ENCODE results near the gene MPG. TPM values are rescaled to one million over a fixed set of nuclear protein-coding genes. Genes with fewer than 3 reads are reported as not detected.

The MPG gene
- total RNA-seq, 5 donors from 2014 or later (not counting 1 experiment from before 2014, with no cell fraction given): 18.3 to 48.2 (median 38.7) TPM

GRCh38 chr16:102060-102855 lies 24.2 kb downstream of the MPG start:
- CTCF ChIA-PET: no interaction called here
- Histone ChIP-seq H3K4me3 (ENCODE audit: control insufficient read depth in 1 of 2, extremely low read depth in 1 of 2, low read length in 1 of 2) (no peak overlapping the region), H3K9me3 (no peaks in the 10 kb centered on the region), H3K4me1 (ENCODE audit: control insufficient read depth in 1 of 2, extremely low read depth in 1 of 2, insufficient read depth in 2 of 2, low read length in 2 of 2) (peaks cover 0 to 5% of the 10 kb centered on the region in 2 experiments), H3K27me3 (replicated peaks in 1 of 2; ENCODE audit: control insufficient read depth in 2 of 2, extremely low read depth in 1 of 2, insufficient read depth in 2 of 2, low read length in 1 of 2) (no peaks in the 10 kb centered on the region), H3K36me3 (ENCODE audit: control insufficient read depth in 2 of 2, extremely low read depth in 1 of 2, insufficient read depth in 1 of 2, low read length in 1 of 2) (peaks cover 2 to 25% of the 10 kb centered on the region in 2 donors), H3K27ac (ENCODE audit: low read length) (no peak overlapping the region)
- WGBS (ENCODE audit: insufficient coverage): 97% methylated on average over 19 of the region's 19 CpGs
- Mint-ChIP-seq H3K36me3 (peaks cover 15% of the 10 kb centered on the region), H3K9me3 (no peaks in the 10 kb centered on the region), H3K27ac (no peak overlapping the region), H3K27me3 (no peaks in the 10 kb centered on the region), H3K4me3 (no peak overlapping the region), H3K4me1 (peaks cover 3 to 5% (median 5%) of the 10 kb centered on the region in 3 donors)
- DNase-seq (no peak), ATAC-seq (replicated peaks in 1 of 4) (no peak)
- POLR2A ChIA-PET: no interaction called here

GRCh38 chr16:104355-104754 lies 26.3 kb downstream of the MPG start:
- Histone ChIP-seq H3K9me3 (no peaks in the 10 kb centered on the region), H3K27ac (ENCODE audit: low read length) (no peak overlapping the region), H3K36me3 (ENCODE audit: control insufficient read depth in 2 of 2, extremely low read depth in 1 of 2, insufficient read depth in 1 of 2, low read length in 1 of 2) (peaks cover 3 to 24% of the 10 kb centered on the region in 2 donors), H3K4me3 (ENCODE audit: control insufficient read depth in 1 of 2, extremely low read depth in 1 of 2, low read length in 1 of 2) (no peak overlapping the region), H3K4me1 (ENCODE audit: control insufficient read depth in 1 of 2, extremely low read depth in 1 of 2, insufficient read depth in 2 of 2, low read length in 2 of 2) (peaks cover 0 to 3% of the 10 kb centered on the region in 2 experiments), H3K27me3 (replicated peaks in 1 of 2; ENCODE audit: control insufficient read depth in 2 of 2, extremely low read depth in 1 of 2, insufficient read depth in 2 of 2, low read length in 1 of 2) (no peaks in the 10 kb centered on the region)
- CTCF ChIA-PET: interaction anchor here in 1 of 2 donors (0.5 to 1.4 kb wide), 2 partner anchors 31 to 39 kb away, joined by 3 to 4 read pairs; no protein-coding TSS in a partner anchor
- DNase-seq: no peak
- Mint-ChIP-seq H3K4me1 (peaks cover 0 to 4% (median 0%) of the 10 kb centered on the region in 3 donors), H3K36me3 (peaks cover 17% of the 10 kb centered on the region), H3K27ac (no peak overlapping the region), H3K4me3 (no peak overlapping the region), H3K27me3 (no peaks in the 10 kb centered on the region), H3K9me3 (no peaks in the 10 kb centered on the region)
- WGBS (ENCODE audit: insufficient coverage): 94% methylated on average over 5 of the region's 5 CpGs
- POLR2A ChIA-PET: no interaction called here
- ATAC-seq (replicated peaks in 1 of 4): no peak

DNA sequence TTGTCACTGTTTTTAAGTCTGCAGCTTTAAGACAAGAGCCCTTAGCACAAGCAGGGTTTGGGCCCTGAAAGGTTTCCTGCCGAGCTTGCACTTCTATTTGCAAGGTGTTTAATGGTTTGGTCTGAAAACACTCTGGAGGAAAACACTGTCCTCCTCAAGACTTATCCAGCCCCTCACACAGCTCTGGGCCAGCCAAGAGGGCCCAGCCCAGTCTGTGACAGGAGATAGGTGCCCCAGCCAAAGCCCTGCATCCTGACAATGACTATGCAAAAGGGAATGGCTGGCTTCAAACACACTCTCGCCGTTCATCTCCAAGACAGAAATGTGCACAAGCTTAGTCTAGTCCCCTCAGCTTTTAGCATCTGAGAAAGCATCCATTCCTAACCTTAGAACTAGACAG lies 26.9 kb downstream of the MPG start:
- DNase-seq: no peak
- Histone ChIP-seq H3K36me3 (ENCODE audit: control insufficient read depth in 2 of 2, extremely low read depth in 1 of 2, insufficient read depth in 1 of 2, low read length in 1 of 2) (peaks cover 3 to 29% of the 10 kb centered on the region in 2 donors), H3K4me1 (ENCODE audit: control insufficient read depth in 1 of 2, extremely low read depth in 1 of 2, insufficient read depth in 2 of 2, low read length in 2 of 2) (peaks cover 0 to 3% of the 10 kb centered on the region in 2 experiments), H3K27me3 (replicated peaks in 1 of 2; ENCODE audit: control insufficient read depth in 2 of 2, extremely low read depth in 1 of 2, insufficient read depth in 2 of 2, low read length in 1 of 2) (no peaks in the 10 kb centered on the region), H3K27ac (ENCODE audit: low read length) (no peak overlapping the region), H3K4me3 (ENCODE audit: control insufficient read depth in 1 of 2, extremely low read depth in 1 of 2, low read length in 1 of 2) (no peak overlapping the region), H3K9me3 (no peaks in the 10 kb centered on the region)
- no peak for ATAC-seq (replicated peaks in 1 of 4)
- H3K27ac Mint-ChIP-seq: no peak overlapping the region
- ChIA-PET POLR2A (no interaction called here), CTCF (interaction anchor here in 1 of 2 donors (0.5 to 1.4 kb wide), 3 partner anchors 31 to 133 kb away, joined by 3 to 7 read pairs (median 4); no protein-coding TSS in a partner anchor)
- H3K27me3 Mint-ChIP-seq: no peaks in the 10 kb centered on the region
- H3K4me3 Mint-ChIP-seq: no peak overlapping the region
- H3K9me3 Mint-ChIP-seq: no peaks in the 10 kb centered on the region
- peaks cover 21% of the 10 kb centered on the region for H3K36me3 Mint-ChIP-seq
- H3K4me1 Mint-ChIP-seq: peaks cover 0 to 4% (median 0%) of the 10 kb centered on the region in 3 donors
- WGBS (ENCODE audit: insufficient coverage): 88% methylated on average over 2 of the region's 3 CpGs

GRCh38 chr16:105521-105920 lies 27.5 kb downstream of the MPG start:
- Histone ChIP-seq H3K9me3 (no peaks in the 10 kb centered on the region), H3K4me3 (ENCODE audit: control insufficient read depth in 1 of 2, extremely low read depth in 1 of 2, low read length in 1 of 2) (no peak overlapping the region), H3K36me3 (ENCODE audit: control insufficient read depth in 2 of 2, extremely low read depth in 1 of 2, insufficient read depth in 1 of 2, low read length in 1 of 2) (peaks cover 9 to 33% of the 10 kb centered on the region in 2 donors), H3K27me3 (replicated peaks in 1 of 2; ENCODE audit: control insufficient read depth in 2 of 2, extremely low read depth in 1 of 2, insufficient read depth in 2 of 2, low read length in 1 of 2) (no peaks in the 10 kb centered on the region), H3K4me1 (ENCODE audit: control insufficient read depth in 1 of 2, extremely low read depth in 1 of 2, insufficient read depth in 2 of 2, low read length in 2 of 2) (peaks cover 0 to 3% of the 10 kb centered on the region in 2 experiments), H3K27ac (ENCODE audit: low read length) (no peak overlapping the region)
- WGBS (ENCODE audit: insufficient coverage): no CpG with 5 or more reads among the region's 6 CpGs
- Mint-ChIP-seq H3K36me3 (peaks cover 24% of the 10 kb centered on the region), H3K4me3 (no peak overlapping the region), H3K27me3 (no peaks in the 10 kb centered on the region), H3K9me3 (no peaks in the 10 kb centered on the region), H3K27ac (no peak overlapping the region), H3K4me1 (peaks cover 0 to 4% (median 0%) of the 10 kb centered on the region in 3 donors)
- DNase-seq: no peak
- ATAC-seq (replicated peaks in 1 of 4): no peak
- ChIA-PET CTCF (interaction anchor here in 1 of 2 donors (1.4 kb wide), 1 partner anchor 40 kb away, joined by 4 read pairs; no protein-coding TSS in a partner anchor), POLR2A (no interaction called here)

- POLR2A ChIA-PET: interaction anchor here in 1 of 2 donors (0.6 kb wide), 1 partner anchor 1921 kb away, joined by 5 read pairs; no protein-coding TSS in a partner anchor
- Mint-ChIP-seq H3K4me1 (peaks cover 0 to 4% (median 0%) of the 10 kb centered on the region in 3 donors), H3K9me3 (no peaks in the 10 kb centered on the region), H3K36me3 (peaks cover 26% of the 10 kb centered on the region), H3K4me3 (no peak overlapping the region), H3K27ac (no peak overlapping the region), H3K27me3 (no peaks in the 10 kb centered on the region)
- Histone ChIP-seq H3K4me1 (ENCODE audit: control insufficient read depth in 1 of 2, extremely low read depth in 1 of 2, insufficient read depth in 2 of 2, low read length in 2 of 2) (peaks cover 0 to 3% of the 10 kb centered on the region in 2 experiments), H3K27ac (ENCODE audit: low read length) (no peak overlapping the region), H3K27me3 (replicated peaks in 1 of 2; ENCODE audit: control insufficient read depth in 2 of 2, extremely low read depth in 1 of 2, insufficient read depth in 2 of 2, low read length in 1 of 2) (no peaks in the 10 kb centered on the region), H3K36me3 (ENCODE audit: control insufficient read depth in 2 of 2, extremely low read depth in 1 of 2, insufficient read depth in 1 of 2, low read length in 1 of 2) (peaks cover 9 to 37% of the 10 kb centered on the region in 2 donors), H3K4me3 (ENCODE audit: control insufficient read depth in 1 of 2, extremely low read depth in 1 of 2, low read length in 1 of 2) (no peak overlapping the region), H3K9me3 (no peaks in the 10 kb centered on the region)
- ATAC-seq (replicated peaks in 1 of 4): peak; percentile 68 to 85 (median 80)
- CTCF ChIA-PET: interaction anchor here (0.6 to 1.5 kb wide), 13 partner anchors 10 to 318 kb away, joined by 3 to 18 read pairs (median 4); partner anchors contain the start of genes POLR3K (in 1 of the 2), RAB11FIP3 (in 1 of the 2) and SNRNP25 (in 1 of the 2)
- DNase-seq: peak in 34 of 35 experiments; percentile 20 to 83 (median 42)
- WGBS (ENCODE audit: insufficient coverage): 41% methylated on average over 5 of the region's 6 CpGs
Observed at GRCh38 chr16:106623-107324, 28.7 kb downstream of the MPG start.

- POLR2A ChIA-PET: interaction anchor here in 1 of 2 donors (0.6 kb wide), 1 partner anchor 222 kb away, joined by 3 read pairs; no protein-coding TSS in a partner anchor
- Histone ChIP-seq H3K27me3 (replicated peaks in 1 of 2; ENCODE audit: control insufficient read depth in 2 of 2, extremely low read depth in 1 of 2, insufficient read depth in 2 of 2, low read length in 1 of 2) (no peaks in the 10 kb centered on the region), H3K9me3 (no peaks in the 10 kb centered on the region), H3K27ac (ENCODE audit: low read length) (no peak overlapping the region), H3K4me3 (ENCODE audit: control insufficient read depth in 1 of 2, extremely low read depth in 1 of 2, low read length in 1 of 2) (no peak overlapping the region), H3K4me1 (ENCODE audit: control insufficient read depth in 1 of 2, extremely low read depth in 1 of 2, insufficient read depth in 2 of 2, low read length in 2 of 2) (no peaks in the 10 kb centered on the region), H3K36me3 (ENCODE audit: control insufficient read depth in 2 of 2, extremely low read depth in 1 of 2, insufficient read depth in 1 of 2, low read length in 1 of 2) (peaks cover 19 to 61% of the 10 kb centered on the region in 2 donors)
- CTCF ChIA-PET: interaction anchor here in 1 of 2 donors (0.5 kb wide), 1 partner anchor 24 kb away, joined by 3 read pairs; no protein-coding TSS in a partner anchor
- Mint-ChIP-seq H3K9me3 (no peaks in the 10 kb centered on the region), H3K4me1 (no peaks in the 10 kb centered on the region), H3K4me3 (no peak overlapping the region), H3K27ac (no peak overlapping the region), H3K36me3 (peaks cover 37% of the 10 kb centered on the region), H3K27me3 (no peaks in the 10 kb centered on the region)
- WGBS (ENCODE audit: insufficient coverage): 96% methylated on average over 17 of the region's 21 CpGs
- no peak for DNase-seq
- ATAC-seq (replicated peaks in 1 of 4): no peak
Observed at GRCh38 chr16:112153-112840, 34.3 kb downstream of the MPG start.
